Subcutaneous adipose tissue (tissue), 4 donors: Measurements from ENCODE around the gene RTTN. TPM values are rescaled to one million over a fixed set of nuclear protein-coding genes. Genes with fewer than 3 reads are reported as not detected.

Source experiments
- CTCF ChIP-seq: fragments of 450-650 bp; IDR thresholded peaks from one replicate; pipeline ENCODE4 v1.5.1; 2016; ENCODE audit warnings: low read depth, mild to moderate bottlenecking, control low read depth, antibody characterized with exemption, moderate library complexity
- total RNA-seq, 4 donors: library from RNA; depleted of rRNA; stranded (reverse); fragments of >200 nt; gene quantifications; one replicate each; pipeline ENCODE4 v1.1.0, GENCODE V29; 2016

Gene RTTN
- total RNA-seq, 4 donors from 2014 or later = 13.1 to 24.1 (median 19.9) TPM

DNA sequence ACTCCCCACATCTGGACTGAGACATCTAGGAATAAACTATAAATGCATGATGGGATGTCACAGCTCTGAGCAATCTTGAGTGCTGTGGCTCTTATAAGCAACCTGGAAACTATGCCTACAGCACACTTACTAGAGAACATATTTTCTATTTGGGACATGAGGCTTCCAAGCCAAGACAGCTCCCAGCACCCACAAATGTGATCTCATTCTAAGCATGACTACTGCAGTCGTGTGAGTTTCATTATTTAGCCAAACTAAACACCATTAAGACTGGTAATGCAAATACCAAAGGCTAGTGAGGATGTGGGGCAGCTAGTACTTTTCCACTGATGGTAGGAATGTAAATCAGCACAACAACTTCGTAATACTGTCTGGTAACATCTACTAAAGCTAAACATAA is 72.5 kb downstream of the RTTN start:
- no peak for TF ChIP-seq CTCF

DNA sequence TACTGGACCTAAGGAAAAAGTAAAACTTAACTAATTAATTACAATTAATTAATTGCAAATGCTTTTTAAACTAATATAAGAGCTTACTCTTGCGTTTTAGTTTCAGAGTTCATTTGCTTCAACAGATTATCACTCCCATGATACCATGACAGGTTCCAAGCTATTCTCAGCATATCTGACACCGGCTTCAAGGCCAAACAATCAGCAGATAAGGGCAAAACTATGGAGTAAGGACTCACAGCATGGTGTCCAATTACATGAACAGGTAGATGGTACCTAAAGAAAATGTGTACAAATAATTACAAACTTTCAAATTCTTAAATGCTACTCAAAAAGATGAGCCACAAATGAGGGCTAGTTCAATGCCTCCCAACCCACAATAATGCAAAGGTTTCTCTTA is 77.2 kb downstream of the RTTN start:
- TF ChIP-seq CTCF = no peak

GRCh38 chr18:70127359-70127758 is 78.1 kb downstream of the RTTN start:
- TF ChIP-seq CTCF = no peak

DNA sequence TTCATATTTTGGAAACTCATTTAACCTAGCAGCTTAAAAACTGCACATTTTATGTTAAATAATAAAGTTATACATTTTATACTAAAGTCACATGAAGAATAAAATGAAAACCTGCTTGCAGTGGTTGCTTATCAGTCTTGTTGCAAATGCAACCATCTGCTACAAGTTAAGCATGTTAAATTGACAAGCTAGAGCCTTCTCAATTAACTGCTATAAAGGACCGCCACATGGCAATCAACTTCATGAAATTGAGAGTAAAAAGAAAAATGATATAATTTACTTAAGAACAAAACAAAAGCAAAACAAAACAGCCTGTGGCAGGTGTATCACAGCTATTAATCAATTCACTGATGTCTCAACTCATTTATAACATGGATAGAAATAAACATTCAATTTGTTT is 78.7 kb downstream of the RTTN start:
- TF ChIP-seq CTCF = no peak

- no peak for TF ChIP-seq CTCF
Observed at GRCh38 chr18:70124139-70124538, 81.3 kb downstream of the RTTN start.

- TF ChIP-seq CTCF = no peak
Observed at GRCh38 chr18:70121842-70122241, 83.6 kb downstream of the RTTN start.

DNA sequence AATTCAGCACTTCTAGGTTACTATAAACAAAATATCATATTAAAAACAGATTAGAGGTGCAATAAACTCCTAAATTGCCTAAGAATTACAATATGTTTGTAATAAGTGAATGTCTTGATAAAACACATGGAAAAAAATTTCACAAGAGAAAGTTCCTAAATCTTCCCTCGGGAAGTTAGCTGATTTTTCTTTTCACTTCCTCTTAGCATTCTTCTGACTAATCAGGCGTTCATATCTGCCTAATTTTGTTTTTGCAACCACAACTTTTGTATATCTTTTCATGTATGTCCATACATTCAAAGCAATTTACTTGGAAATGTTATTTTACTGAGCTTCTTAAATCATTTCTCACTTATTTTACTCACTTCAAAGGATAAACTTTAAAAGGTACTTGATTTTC is 88.5 kb downstream of the RTTN start:
- TF ChIP-seq CTCF = no peak
